NCI-H1048 (cell line): ENCODE results near the gene SERPINA12.
"Not testable (repeated sequence)": the region's sequence is repeated elsewhere in the genome, so short reads cannot be mapped to it uniquely, and the experiment has no call there.

Source experiments
- DNase-seq: peaks from one replicate; lab custom pipeline; 2025; lab: John Stamatoyannopoulos, UW

Gene SERPINA12

GRCh38 chr14:94489336-94489735 lies 19.9 kb downstream of the SERPINA12 start:
- DNase-seq, result no peak

- no peak for DNase-seq
These were observed 22.4 kb downstream of the SERPINA12 start for GRCh38 chr14:94486883-94487282.

- DNase-seq, result no peak
These were observed 23.1 kb downstream of the SERPINA12 start for GRCh38 chr14:94485944-94486841.

GRCh38 chr14:94484481-94484880 lies 24.8 kb downstream of the SERPINA12 start:
- no peak for DNase-seq

GRCh38 chr14:94483729-94484275 lies 25.5 kb downstream of the SERPINA12 start:
- DNase-seq, result no peak

GRCh38 chr14:94483071-94483451 lies 26.2 kb downstream of the SERPINA12 start:
- no peak for DNase-seq

- not testable (repeated sequence) for DNase-seq
These were observed 26.9 kb downstream of the SERPINA12 start for GRCh38 chr14:94482132-94483070.

- DNase-seq, result no peak
These were observed 27.7 kb downstream of the SERPINA12 start for GRCh38 chr14:94481468-94482131.

GRCh38 chr14:94480809-94481208 lies 28.5 kb downstream of the SERPINA12 start:
- no peak for DNase-seq

GRCh38 chr14:94478420-94478819 lies 30.8 kb downstream of the SERPINA12 start:
- no peak for DNase-seq

GRCh38 chr14:94476023-94476422 lies 33.2 kb downstream of the SERPINA12 start, which contains the start of gene SERPINA9:
SERPINA9 (minus strand) TSS chr14:94476197; CDS start chr14:94469840, 6,357 bp downstream.
- DNase-seq, result no peak

GRCh38 chr14:94474581-94475031 lies 34.7 kb downstream of the SERPINA12 start:
- no peak for DNase-seq

GRCh38 chr14:94473666-94474410 lies 35.4 kb downstream of the SERPINA12 start:
- no peak for DNase-seq

GRCh38 chr14:94472842-94473241 lies 36.4 kb downstream of the SERPINA12 start:
- DNase-seq, result no peak

- no peak for DNase-seq
These were observed 38.2 kb downstream of the SERPINA12 start for GRCh38 chr14:94471045-94471444.

GRCh38 chr14:94470311-94470710 lies 39.0 kb downstream of the SERPINA12 start:
- DNase-seq, result no peak

GRCh38 chr14:94469261-94469660 lies 40.0 kb downstream of the SERPINA12 start:
- DNase-seq, result no peak

- no peak for DNase-seq
These were observed 41.3 kb downstream of the SERPINA12 start for GRCh38 chr14:94467728-94468520.

- no peak for DNase-seq
These were observed 42.4 kb downstream of the SERPINA12 start for GRCh38 chr14:94466706-94467370.
